Activated naive CD4-positive, alpha-beta T cell (primary cell): ENCODE data around the gene XBP1.
"Not testable (repeated sequence)": the region's sequence is repeated elsewhere in the genome, so short reads cannot be mapped to it uniquely, and the experiment has no call there.

ENCODE experiments used
- DNase-seq, 4 experiments: peaks; one replicate each; lab custom pipeline; 2025; lab: John Stamatoyannopoulos, UW

The XBP1 gene

DNA sequence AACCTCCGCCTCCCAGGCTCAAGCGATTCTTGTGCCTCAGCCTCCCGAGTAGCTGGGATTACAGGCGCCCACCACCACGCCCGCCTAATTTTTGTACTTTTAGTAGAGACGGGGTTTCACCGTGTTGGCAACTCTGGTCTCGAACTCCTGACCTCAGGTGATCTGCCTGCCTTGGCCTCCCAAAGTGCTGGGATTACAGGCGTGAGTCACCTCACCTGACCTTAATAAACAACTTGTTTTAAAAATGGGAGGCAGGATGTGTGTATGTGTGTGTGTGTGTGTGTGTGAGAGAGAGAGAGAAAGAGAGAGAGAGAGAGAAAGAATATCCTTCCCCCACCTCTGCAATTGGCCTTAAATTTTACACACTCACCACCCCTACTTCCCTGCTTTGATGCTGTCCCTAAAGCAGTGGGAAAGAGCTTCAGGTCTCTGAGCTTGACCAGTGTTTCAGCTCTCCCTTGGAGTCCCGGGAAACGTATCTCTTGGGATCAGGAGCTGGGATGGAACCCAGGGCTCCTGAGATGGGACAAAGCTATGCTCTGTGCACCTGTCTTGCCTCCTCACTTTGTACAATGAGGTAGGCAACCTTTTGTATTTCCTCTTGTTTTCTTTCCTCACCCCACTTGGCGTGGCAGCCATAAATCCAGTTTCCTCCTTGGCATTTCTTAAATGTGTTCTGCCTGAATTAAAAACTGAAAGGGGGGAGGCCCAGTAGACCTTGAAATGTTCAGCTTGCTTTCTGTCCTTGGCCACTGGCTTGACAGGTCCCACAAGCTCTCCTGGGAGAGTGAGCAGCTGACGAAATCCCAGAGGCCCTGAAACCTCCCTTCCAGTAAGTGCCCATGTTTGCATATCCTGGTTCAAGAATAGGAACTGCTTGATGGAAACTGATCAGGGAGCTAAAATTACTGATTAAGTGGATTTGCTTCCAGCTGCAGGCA, 17.8 kb upstream of the XBP1 start:
- no peak for DNase-seq

DNA sequence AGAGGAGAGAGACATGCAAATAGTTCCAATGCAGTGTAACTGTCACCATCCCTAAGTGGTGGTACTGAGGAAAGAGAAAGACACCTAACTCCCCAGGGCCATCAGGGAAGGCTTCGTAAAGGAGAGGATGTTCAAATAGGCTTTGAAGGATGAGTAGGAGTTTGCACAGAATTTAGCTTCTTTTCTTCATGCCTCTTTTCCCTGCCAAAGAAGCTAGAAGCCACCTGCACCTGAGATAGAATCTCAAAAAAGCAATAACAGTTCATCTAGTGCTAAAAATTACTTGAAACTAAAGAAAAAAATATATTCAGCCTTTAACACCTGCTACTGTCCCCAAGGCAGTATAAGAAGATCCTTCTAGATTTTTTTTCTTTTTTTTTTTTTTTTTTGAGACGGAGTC, 16.7 kb upstream of the XBP1 start:
- DNase-seq: no peak

DNA sequence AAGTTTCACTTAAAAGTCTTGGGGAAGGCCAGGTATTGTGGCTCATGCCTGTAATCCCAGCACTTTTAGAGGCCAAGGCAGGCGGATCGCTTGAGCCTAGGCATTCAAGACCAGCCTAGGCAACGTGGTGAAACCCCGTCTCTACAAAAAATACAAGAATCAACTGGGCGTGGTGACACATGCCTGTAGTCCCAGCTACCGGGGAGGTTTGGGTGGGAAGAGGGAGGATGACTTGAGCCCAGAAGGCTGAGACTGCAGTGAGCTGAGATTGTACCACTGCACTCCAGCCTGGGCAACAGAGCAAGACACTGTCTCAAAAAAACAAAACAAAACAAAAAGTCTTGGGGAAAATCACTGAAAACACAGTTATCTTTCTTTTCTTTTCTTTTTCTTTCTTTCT, 15.4 kb upstream of the XBP1 start:
- DNase-seq: no peak

DNA sequence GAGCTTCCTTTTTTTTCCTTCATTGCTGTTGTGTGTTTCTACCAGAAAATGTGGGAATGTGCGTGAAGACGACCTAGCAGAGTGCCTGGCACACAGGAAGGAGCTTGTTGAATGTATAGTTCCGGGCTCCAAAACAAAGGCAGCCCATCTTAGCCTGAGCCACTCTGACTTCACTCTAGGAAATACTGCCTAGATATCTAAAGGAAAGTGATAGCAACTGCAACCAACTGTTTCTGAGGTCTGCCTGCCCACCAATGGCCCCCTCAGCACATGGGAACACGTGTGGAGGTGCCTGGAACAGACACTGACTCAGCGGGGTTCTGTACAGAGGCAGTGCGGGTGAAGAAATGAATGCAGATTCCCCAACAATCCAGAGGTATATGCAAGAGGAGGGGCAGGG, 14.7 kb upstream of the XBP1 start:
- no peak for DNase-seq

DNA sequence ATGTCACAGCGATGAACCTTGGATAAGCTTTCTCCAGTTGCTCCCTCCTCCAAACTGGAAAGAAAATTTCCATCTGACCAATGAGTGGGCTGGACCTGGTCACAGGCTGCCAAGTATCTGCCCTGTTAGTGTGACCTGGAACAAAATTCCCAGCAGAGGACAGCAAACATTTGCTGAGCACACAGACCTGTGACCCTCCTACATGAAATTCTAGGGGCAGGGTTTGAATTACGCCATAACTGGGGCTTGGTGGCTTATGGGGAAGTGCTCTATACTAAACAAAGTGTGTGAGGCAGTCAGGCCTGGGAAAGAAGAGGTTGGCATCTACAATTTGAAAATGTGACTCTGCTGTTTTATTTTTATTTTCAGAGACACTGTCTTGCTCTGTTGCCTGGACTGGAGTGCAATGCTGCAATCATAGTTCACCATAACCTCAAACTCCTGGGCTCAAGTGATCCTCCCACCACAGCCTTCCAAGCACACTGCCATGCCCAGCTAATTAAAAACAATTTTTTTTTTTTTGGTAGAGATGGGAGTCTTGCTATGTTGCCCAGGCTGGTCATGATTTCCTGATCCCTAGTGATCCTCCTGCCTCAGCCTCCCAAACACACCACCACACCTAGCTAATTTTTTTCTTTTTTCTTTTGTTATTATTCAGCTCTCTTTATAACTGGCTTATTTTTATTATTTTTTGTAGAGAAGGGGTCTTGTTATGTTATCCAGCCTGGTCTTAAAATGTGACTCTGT, 13.6 kb upstream of the XBP1 start:
- DNase-seq: no peak

DNA sequence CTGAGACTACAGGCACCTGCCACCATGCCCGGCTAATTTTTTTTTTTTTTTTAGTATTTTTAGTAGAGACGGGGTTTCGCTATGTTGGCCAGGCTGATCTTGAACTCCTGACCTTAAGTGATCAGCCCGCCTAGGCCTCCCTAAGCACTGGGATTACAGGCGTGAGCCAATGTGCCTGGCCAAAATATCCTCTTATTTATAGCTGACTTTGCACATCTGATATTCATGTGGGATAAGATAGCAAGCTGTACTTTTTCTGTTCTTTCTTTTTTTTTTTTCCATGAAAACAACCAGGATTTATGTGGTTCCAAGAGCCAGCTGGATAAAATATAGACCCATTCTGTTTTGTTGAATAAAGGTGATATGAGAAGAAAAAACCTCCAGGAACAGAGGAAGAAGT, 12.1 kb upstream of the XBP1 start:
- no peak for DNase-seq

DNA sequence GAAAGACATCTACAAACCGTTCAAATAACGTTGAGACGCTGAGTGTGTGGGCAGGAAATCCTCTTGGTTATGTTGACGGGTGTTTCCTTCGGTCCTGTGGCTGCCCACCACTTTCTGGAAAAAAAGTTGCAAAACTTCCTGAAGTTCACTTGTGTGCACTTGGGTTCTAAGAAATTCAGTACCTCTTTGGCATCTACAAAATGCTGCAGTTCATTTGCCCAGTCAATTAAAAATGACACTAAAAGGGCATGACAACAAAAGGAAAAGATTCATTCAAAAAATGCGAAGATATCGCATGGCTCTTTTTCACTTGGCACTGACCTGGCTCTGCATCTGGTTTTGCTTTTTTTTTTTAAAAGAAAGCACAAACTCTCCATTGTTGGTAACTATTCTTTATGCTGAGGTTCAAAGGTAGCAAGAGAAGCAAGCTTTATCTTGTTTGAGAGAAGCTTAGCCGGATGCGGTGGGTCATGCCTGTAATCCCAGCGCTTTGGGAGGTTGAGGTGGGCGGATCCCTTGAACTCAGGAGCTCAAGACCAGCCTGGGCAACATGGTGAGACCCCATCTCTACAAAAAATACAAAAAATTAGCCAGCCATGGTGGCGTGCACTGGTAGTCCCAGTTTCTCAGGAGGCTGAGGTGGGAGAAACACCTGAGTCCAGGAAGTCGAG, 10.6 kb upstream of the XBP1 start:
- DNase-seq: peak in 1 of 4 experiments; percentile 18

DNA sequence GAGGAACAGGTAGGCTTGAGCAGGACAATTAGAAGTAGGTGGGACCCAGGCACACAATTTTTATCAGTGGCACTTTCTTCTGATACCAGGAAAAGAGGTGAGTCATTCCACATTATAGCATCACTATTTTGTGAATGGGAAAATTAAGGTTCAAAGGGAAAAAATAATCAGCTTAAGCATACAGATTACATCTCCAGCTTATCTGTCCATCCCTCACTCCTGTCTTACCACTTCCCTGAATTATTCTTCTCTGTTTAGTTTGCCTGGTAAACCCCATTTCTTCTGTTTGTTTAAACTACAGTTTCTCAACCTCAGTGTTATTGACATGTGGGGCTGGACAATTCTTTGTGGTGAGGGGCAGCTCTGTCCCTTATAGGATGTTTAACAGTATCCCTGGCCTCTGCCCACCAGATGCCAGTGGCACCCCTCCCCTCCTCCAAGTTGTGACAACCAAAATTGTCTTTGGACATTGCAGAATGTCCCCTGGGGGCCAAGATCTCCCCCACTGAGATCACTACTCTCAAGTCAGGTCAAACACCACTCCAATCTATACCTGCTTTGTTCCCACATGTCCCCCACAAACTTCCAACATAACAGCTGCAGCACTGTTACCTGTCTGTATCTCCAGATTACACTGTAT, 8.5 kb upstream of the XBP1 start:
- DNase-seq: no peak

DNA sequence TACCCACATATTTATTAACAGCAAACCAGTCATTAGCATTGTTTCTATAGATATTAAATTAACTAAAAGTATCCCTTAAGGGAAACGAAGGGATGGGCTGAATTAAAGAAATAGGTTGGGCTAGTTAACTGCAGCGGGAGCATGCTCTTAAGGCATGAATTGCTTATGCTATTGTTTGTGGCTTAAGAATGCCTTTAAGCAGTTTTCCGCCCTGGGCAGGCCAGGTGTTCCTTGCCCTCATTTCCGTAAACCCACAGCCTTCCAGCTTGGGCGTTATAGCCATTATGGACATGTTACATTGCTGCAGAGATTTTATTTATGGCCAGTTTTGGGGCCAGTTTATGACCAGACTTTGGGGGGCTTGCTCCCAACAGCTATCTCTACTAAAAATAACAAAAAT, 5.1 kb upstream of the XBP1 start:
- DNase-seq: not testable (repeated sequence)

DNA sequence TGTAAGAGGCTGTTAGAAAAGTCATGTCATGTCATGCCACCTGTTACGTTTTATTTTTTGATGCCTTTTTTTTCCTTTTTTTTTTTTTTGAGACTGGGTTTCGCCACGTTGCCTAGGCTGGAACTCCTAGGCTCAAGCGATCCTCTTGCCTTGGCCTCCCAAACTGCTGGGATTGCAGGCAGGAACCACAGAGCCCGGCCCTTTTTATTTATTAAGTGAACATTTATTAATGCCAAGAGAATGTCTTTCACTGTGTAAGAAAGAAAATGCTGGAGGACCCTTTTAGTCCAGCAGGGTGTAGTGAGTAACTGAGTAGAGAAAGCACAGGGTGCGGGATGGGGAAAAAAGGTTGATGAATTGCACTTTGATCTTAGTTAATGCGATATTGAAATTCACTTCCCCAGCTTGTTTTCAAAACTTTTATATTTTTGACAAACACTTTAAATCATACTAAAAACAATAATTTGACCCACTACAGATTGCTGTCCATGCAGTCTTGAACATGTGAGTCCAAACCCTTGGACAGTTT, 2.3 kb upstream of the XBP1 start:
- DNase-seq: no peak

DNA sequence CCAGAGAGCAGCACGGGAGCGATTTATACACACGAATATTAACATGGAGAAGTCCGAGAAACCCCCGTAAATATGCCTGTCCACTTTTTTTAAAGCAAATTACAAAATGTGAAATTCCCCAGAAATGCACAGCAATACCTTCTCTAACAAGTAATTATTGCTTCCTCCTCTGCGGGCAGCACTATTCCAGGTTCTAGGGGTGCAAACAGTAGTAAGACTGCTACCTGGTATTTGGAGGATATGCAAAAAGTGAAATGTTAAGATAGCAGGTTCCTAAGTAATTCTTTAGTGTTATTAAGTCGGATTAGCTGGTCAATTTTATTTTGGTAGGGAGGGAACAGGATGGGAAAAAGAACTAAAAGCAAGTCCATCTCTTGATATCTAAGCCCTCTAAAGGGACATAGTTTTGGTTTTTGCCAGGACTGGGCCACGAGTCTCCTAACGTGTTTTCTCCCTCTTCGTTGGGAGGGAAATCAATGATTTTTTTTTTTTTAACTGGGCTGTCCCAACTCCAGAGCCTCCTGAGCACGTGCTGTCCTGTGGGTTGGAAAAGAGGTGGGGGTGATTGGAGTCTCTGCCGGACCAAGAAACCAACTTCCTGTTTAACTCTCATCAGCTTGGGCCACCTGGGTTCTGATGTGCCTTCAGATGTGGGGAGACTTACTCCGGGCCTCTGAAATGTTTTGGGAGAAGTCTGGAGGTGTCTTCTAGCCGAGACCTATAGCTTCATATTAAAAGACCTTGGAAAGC, 1.7 kb upstream of the XBP1 start:
- DNase-seq: no peak

DNA sequence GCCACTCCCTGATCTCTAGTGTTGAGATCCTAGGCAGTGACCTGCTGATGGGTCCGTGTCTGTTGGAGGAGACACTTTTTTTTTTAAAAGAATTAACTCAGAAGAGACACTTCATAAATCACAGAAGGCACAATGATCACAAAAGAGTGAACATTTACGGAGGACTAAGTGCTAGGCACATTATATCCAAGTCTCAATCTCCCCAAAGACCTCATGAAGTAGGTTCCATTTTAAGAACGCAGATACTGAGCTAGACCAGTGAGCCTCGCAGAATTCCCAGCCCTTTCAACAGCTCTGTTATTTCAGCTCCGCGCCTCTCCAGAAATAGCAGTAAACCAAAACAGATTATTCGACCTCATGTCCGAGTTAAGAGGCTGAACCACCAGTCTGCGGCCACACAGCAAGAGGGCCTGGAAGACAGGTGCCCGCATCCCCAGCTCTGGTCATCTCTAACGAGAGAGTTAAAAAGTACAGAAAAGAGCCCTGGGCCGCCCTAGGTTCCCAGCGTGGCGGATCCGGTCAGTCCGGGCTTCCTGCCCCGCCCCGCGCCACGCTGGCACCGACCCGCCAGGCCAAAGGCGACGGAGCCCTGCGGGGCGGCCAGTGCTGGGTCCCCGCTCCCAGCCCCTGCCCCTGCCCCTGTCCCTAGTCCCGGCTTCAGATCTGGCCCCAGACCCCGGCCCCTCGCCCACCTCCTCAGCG, 612 bp downstream of the XBP1 start:
- DNase-seq: peak in 2 of 4 experiments; percentile 25 to 42

DNA sequence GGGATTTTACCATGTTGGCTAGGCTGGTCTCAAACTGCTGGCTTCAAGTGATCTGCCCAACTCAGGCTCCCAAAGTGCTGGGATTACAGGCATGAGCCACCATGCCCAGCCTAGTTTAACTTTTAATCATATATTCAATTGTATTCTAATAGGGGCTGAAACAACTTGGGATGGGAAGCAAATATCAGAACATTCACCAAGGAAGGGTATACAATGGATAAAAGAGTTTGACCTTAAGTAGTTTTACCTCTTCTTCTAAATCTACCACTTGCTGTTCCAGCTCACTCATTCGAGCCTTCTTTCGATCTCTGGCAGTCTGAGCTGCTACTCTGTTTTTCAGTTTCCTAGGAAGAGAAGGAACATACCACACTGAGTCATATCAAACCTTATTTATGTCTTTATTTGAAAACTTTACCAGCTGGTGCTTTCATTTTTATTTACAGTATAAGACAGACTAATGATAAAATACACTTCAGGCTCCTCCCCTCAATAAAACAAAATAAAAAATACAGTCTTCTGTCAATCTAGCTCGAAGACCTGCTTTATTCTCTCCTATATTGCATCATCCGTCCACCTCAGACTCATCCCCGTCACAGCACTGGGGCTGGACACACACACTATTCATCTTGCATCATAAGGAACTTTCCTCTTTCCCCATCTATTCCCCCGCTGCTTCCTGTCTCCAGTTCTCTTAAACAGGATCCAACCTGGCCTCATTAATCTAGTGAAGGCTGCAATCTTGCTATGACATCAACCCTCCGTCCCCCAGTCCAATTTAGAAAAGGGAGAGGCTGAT, 1.4 kb downstream of the XBP1 start:
- DNase-seq: no peak

DNA sequence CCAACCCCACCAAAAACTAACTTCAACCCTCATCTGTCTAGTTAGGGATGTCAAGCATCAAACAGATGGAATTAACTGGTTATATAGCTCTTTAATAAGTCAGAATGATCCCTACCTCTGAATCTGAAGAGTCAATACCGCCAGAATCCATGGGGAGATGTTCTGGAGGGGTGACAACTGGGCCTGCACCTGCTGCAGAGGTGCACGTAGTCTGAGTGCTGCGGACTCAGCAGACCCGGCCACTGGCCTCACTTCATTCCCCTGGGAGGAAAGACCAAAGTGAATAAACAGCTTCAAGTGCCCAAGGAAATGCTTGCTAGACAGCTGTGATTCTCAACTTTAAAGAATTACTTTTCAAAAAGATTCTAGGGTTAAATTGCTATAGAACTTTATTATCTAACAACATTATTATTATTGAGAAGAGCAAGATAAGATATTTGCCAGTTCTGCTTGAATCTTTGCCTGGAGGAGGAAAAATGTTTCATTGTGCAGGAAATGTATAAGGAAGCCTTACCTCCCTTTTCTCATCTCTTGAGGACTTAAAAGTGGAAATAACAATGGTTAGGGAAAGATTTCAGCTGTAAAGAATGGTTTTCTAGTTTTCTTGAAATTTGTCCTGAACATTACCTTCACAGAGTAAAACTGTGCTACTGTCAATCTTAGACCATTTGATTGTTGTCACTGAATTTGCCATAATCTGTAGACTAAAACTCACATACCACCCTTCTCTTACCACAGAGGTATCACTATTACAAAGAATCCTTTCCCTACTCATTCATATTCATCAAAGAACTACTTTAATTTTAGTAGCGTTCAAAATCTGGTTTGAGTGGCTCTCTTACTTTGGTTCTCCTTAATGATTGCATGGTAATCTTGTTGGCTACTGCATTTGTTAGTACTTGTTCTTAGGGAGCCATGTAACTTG, 4.2 kb downstream of the XBP1 start:
- DNase-seq: no peak

DNA sequence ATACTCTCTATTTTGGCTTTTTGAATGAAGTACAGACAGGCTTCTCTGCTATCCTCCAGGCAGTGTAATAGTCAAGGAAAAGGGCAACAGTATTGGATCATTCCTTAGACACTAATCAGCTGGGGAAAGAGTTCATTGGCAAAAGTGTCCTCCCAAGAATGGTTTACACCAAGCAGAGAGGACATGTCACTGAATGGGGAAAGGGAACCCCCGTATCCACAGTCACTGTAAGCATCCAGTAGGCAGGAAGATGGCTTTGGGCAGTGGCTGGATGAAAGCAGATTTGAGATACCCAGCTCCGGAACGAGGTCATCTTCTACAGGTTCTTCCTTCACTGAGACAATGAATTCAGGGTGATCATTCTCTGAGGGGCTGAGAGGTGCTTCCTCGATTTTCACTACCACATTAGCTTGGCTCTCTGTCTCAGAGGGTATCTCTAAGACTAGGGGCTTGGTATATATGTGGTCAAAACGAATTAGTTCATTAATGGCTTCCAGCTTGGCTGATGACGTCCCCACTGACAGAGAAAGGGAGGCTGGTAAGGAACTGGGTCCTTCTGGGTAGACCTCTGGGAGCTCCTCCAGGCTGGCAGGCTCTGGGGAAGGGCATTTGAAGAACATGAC, 5.2 kb downstream of the XBP1 start:
- DNase-seq: no peak

DNA sequence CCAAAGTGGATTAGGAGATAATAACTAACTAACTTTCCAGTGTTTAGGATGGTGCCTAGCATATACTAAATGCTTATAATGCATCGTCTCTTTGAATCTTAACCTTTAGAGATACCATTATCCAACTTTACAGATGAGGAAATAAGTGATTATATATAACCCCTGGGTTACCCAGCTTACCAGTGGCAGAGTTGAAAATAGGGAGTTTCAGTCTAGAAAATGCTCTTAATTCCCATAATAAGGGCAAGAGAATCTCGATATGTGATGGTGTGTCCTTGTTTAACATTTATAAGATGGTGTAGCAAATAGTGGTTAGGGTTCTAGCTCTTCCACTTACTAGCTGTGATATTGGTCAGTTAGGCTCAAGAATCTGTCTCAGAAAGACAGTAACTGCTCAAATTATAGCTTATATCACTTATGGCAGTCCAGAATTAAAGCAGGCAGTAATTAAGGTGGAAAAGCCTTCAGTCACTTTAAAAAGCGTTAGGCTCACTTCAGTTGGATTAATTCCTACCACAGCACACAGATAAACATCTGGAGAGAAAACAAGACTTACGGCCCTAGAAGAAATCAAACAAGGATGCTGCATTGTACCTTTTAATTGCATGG, 6.3 kb downstream of the XBP1 start:
- DNase-seq: no peak

DNA sequence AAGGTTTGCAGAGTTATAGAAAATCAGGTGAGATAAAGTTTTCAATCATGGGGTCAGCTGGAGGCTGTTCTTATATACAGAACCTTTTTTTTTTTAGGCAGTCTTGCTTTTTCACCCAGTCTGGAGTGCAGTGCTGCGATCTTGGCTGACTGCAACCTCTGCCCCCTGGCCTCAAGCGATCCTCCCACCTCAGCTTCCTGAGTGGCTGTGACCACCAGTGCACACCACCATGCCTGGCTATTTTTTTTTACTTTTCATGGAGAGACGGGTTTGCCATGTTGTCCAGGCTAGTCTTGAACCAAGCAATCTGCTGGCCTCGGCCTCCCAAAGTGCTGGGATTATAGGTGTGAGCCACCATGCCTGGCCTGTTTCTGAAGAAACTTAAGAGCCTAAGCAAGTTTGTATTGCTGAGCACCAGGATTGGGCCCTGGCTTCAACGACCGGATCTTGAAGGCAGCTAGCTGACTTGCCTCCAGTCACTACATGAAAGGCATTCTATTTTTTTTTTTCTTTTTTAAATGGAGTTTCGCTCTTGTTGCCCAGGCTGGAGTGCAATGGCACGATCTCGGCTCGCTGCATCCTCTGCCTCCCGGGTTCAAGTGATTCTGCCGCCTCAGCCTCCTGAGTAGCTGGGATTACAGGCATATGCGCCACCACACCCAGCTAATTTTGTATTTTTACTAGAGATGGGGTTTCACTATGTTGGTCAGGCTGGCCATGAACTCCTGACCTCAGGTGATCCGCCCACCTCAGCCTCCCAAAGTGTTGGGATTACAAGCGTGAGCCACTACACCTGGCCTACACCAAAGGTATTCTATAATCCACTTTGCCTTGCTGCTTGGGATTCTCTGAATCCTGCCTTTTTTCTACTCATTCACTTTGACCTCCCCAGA, 7.6 kb downstream of the XBP1 start:
- no peak for DNase-seq
